ENCODE measurements around the gene WDR19.

DNA sequence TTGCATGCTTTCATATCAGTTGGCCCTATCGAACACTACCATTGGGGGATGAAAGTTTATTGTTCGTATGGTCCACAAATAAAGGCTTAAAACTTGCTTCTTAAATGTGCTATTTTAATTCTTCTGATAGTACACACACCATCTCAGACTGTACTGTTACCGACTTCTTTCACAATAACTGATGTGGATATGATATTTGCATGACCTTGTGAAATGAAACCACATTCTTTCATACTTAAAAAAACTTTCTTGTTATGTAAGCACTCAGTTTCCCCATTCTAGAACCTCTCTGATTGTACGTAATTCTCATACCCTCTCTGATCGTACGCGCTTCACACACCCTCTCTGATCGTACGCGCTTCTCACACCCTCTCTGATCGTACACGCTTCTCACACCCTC is 12.0 kb upstream of the WDR19 start:
- no peak for TF ChIP-seq POLR2AphosphoS5 (IDR thresholded peaks at IDR 0.05; ENCODE audit: low read depth, low read length)
- TF ChIP-seq FOXP2 (optimal IDR thresholded peaks at IDR 0.05; ENCODE audit: borderline replicate concordance, extremely low read depth, extremely low read length, insufficient read depth) = no peak
- no peak for TF ChIP-seq SIN3A (IDR thresholded peaks at IDR 0.05; ENCODE audit: borderline replicate concordance, insufficient read depth, low read length)
